GM18951 (cell line): ENCODE data around the gene MAP1LC3B.

ENCODE experiments used
- POLR2A ChIP-seq: IDR thresholded peaks from 4 replicates; pipeline ENCODE4 v1.6.1; 2011; ENCODE audit warnings: mild to moderate bottlenecking; ENCODE audit not compliant: insufficient read length, insufficient read depth; ENCODE audit errors: extremely low read depth
- in situ Hi-C: fragments of 300-500 bp; cut with MboI; formaldehyde crosslinking; loops from one replicate; pipeline ENCODE4 v1.12.0; 2022; ENCODE audit warnings: low sequenced_read_pairs, mixed read lengths, inconsistent platforms; ENCODE audit not compliant: unreplicated experiment

MAP1LC3B gene

DNA sequence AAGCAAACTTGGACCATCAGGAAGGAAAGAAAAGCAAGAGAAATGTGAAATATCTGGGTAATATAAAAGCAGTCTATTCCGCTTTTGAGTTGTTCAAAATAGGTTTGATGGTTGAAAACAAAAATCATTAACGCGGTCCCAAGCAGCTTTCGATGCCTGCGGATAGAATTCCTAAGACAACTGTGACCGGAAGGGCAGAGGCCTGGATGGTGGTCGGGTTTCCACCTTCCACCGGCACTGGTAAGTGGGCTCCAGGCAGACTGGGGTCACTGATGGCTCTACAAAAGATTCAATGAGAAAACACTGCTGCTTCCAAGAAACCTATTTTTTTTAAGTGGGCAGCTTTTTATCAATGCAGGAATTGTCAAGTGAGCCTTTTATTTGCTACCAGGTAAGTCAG, 50.9 kb downstream of the MAP1LC3B start:
- no peak for TF ChIP-seq POLR2A

DNA sequence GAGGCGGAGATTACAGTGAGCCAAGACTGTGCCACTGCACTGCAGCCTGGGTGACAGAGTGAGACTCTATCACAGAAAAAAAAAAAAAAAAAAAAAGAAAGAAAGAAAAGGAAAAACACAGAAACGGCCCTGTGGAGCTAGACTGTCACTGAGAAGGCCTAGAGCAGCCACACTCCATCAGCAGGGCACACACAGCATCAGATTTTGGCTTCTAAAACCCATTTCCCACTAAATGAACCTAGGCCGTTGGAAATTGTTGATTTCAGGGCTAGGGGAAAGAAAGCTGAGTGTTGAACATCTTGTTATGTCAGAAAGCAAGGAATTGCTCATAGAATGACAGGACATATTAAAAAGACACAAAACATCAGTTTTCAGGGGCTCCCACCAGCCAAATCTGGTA, 51.8 kb downstream of the MAP1LC3B start:
- in situ Hi-C loops, result no loop called here
- TF ChIP-seq POLR2A, result no peak

More for the DNA sequence above, 50.9 kb downstream of the MAP1LC3B start:
- in situ Hi-C loops, result no loop called here

DNA sequence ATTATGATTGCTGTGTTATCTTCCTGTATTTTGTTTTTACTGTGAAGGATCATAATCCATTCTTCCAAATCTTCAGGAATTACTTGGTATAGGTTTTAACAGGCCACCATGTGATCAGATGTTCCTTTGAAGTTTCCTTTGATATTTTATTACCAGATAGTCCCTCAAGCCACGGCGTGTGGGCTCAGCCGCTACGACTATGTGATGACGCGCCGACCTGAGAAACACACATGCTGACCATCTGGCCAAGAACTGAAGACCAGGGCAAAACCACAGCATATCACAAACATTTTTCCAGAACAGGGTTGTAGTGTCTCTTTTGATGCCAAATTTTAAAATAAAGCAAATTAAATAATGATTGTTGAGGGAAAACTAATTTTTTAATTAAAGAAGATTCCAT, 53.4 kb downstream of the MAP1LC3B start:
- no peak for TF ChIP-seq POLR2A

DNA sequence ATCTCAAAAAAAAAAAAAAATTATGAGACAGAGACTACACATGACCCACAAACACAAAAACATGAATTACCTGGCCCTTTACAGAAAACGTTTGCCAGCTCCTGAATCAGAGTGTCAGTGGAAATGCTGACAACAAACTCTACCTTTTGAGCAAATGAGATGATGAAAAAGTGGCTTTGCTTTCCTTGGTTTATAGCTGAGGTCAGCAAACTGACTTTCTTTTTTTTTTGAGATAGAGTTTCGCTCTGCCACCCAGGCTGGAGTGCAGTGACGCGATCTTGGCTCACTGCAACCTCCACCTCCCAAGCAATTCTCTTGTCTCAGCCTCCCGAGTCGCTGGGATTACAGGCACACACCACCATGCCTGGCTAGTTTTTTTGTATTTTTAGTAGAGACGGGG, 54.3 kb downstream of the MAP1LC3B start:
- no peak for TF ChIP-seq POLR2A
- in situ Hi-C loops, result no loop called here

More for the DNA sequence above, 53.4 kb downstream of the MAP1LC3B start:
- in situ Hi-C loops, result no loop called here

DNA sequence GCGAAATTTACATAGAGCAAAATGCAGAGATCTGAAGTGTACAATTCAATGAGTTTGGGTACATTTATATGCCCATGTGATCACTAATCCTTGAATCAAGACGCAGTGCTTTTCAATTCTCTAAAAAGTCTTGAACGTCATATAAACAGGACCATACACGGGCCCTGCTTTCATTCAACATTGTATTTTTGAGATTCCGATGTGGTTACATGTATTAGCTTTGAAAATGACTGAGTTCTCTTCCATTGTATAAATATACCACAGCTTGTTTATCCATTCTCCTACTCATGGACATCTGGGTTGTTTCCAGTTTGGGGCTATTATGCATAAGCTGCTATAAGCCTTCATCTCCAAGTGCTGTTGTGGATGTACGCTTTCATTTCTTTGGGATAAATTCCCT, 55.2 kb downstream of the MAP1LC3B start:
- no peak for TF ChIP-seq POLR2A
- in situ Hi-C loops, result no loop called here

DNA sequence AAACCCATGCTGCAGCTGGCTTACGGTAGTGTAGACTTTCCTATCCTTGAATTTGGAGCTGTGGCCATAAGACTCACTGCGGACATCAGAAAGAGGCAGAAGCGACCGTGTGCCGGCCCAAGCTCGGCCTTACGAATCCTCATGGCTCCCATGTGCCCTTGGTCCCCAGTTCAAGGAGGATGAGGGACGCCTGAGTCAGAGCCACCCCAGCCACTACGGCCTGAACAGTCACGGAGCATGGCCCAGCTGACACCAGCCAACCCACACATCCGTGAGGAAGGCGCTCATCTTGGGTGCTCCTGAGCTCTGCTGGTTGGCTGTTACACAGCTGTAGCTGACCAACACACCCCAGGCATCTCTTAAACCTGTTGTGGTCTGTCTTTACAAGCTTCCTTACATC, 56.7 kb downstream of the MAP1LC3B start:
- in situ Hi-C loops, result no loop called here
- no peak for TF ChIP-seq POLR2A

DNA sequence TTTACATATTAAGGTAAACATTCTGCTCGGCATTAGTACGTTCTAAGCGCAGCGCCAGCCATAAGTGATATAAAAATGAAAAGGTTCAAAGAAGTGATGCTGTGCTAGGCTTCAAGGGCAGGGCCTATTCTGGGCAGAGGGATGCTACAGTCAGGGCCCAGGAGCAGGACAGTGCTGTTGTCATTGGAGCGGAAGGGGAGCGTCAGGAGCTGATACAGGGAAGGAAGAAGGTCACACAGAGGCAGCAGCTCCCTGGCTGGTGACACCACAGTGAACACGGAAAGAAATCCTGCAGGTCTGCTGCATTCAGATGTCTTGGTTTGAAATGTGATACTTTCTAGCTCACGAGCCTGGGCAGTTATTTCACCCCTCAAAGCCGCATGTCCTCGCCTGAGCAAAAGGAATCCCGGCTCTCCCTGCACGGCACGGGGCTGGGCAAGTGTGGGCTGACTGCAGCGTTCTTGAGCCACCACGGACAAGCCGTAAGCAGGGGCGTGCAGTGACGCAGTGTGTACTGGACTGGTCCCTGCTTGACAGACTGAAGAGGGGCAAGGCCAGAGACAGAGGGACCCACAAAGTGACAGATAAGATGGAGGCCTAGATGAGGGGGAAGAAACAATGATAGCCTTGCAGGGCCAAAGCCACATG, 59.6 kb downstream of the MAP1LC3B start:
- in situ Hi-C loops, result no loop called here

DNA sequence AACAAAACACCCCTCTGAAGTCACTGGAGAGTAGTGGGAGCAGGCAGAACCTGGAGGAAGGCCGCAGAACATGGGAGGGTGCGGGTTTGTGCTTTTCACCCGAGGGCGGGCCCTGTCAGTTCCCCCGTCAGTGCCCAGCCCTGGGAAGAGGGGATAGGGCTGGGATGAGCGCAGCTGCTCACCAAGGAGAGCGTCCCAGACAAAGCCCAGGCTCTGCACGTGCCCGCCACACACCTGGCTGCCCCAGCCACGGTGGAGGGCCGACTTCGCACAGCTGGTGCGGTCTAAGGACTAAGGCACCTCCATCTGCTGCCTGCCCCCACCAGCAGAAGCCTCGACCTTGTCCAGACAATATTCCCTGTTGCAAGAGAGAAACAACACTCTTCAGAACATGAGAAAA, 61.2 kb downstream of the MAP1LC3B start:
- in situ Hi-C loops, result no loop called here
- TF ChIP-seq POLR2A, result no peak

More for the DNA sequence above, 59.6 kb downstream of the MAP1LC3B start:
- TF ChIP-seq POLR2A, result no peak
